ENCODE data around the gene NBDY.
"Not testable (repeated sequence)": the region's sequence is repeated elsewhere in the genome, so short reads cannot be mapped to it uniquely, and the experiment has no call there.

The NBDY gene, protein sequence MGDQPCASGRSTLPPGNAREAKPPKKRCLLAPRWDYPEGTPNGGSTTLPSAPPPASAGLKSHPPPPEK

GRCh38 chrX:56729152-56729850 lies at the start of gene NBDY:
NBDY (plus strand) TSS chrX:56729243; CDS start chrX:56729354, 111 bp downstream.
- DNase-seq, result no peak

DNA sequence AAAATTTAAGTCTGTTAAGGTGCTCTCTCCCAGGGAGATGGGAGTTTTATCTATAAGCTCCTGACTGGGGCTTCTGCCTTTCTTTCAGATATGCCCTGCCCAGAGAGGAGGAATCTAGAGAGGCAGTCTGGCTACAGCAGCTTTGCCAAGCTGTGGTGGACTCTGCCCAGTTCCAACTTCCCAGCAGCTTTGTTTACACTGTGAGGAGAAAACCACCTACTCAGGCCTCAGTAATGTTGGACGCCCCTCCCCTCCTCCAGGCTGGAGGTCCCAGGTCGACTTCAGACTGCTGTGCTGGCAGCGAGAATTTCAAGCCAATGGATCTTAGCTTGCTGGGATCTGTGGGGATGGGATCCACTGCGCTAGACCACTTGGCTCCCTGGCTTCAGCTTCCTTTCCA lies 24.5 kb upstream of the NBDY start:
- DNase-seq, result not testable (repeated sequence)

- DNase-seq, result no peak
Measured at GRCh38 chrX:56726605-56727004, 2.4 kb upstream of the NBDY start.

DNA sequence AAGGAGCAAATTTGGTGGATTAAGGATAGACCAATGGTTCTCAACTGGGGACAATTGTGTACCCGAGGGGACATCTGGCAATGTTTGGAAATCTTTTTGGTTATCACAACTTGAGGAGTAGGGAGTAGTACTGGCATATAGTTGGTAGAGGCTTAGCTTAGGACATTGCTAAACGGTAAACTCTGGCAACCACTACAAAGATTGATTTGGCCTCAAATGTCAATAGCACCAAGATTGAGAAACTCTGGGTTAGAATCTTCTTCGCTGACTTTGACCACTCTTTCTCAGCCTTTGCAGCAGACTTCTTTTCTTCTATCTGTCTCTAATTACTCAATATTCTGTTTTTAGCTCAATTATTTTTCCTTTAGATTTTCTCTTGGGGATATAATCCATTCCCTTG lies 1.5 kb upstream of the NBDY start:
- DNase-seq, result no peak

DNA sequence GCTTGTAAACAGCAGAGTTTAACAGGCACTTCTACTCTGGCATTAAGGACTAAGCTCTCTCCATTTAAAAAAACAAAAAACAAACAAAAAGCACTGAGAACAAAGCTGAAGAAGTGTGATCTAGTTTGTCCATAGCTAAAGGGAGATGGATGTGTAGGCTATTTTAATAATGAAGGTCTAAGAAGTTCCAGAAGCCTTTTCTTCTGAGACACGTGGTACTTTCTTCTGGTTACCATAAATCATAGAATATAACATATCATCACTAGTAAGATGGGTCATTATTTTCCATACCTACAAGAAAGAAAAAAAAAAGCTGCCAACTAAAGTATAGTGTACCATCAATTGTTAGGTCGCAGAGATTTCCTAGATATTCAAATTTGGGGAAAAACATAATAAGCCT lies 722 bp upstream of the NBDY start:
- no peak for DNase-seq

DNA sequence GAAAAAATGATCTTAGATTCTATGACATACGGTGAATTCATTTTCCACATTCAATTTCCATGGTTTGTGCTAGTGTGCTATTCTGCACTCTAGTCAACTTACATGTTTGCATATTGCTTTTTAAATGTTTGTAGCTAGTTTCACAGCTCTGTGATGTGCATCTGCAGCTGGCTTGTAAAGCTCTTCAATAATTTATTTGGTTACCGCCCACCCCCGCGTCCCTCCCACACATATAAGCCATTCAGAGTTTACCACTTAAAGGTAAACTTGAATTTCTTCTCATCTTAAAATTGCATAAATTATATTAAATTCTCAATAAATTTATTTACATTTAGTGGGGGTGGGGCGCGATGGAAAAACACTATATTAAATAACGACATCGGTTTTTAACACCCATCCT lies 291 bp upstream of the NBDY start:
- no peak for DNase-seq

GRCh38 chrX:56733459-56734046 lies 4.5 kb downstream of the NBDY start:
- no peak for DNase-seq

DNA sequence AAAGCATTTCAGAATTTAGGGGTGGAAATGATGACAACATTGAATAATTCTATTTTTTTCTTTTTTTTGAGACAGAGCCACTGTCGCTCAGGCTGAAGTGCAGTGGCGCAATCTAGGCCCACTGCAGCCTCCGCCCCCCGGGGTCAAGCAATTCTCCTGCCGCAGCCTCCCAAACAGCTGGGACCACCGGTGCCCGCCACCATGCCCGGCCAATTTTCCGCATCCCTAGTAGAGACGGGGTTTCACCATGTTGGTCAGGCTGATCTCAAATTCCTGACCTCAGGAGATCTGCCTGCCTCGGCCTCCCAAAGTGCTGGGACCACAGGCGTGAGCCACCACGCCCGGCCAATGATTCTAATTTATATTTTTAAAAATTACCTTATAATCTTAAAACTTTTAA lies 7.2 kb downstream of the NBDY start:
- no peak for DNase-seq

DNA sequence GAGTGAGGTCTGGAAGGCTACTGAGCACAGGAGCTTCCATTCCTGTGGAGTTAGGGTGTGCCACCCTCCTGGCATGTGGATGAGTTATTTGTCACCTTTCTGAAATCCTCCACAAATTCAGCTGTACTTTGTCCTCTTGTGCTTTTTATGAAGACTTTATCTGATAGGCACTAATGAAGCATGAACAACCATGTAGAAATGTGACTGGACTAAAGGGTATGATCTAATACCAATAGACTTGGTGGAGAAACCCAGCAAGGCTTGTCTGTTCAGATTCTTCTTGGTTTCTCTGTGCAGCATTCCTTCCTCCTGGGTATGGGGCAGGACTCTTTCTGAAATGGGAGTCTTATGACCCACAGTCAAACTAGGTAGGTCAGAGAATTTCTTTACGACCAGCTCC lies 9.6 kb downstream of the NBDY start:
- DNase-seq, result no peak

- no peak for DNase-seq
Measured at GRCh38 chrX:56744996-56745395, 16.0 kb downstream of the NBDY start.

DNA sequence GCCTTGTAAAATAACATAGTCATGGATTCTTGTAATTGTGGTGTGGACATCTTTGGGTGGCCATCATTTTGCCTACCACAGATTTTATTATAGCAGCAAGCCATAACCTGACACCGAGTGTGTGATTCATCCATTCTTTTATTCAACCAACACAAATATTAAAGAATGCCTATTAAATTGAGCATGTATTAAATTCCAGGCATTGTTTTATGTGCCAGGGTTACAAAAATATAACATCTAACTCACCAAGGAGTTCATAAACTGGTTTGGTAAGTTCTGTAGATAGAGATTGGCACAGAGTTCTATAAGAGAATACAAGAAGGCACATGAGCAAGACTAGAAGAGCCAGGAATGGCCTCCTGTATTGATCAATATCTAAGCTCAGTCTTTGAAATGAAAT lies 18.0 kb downstream of the NBDY start:
- DNase-seq, result no peak

DNA sequence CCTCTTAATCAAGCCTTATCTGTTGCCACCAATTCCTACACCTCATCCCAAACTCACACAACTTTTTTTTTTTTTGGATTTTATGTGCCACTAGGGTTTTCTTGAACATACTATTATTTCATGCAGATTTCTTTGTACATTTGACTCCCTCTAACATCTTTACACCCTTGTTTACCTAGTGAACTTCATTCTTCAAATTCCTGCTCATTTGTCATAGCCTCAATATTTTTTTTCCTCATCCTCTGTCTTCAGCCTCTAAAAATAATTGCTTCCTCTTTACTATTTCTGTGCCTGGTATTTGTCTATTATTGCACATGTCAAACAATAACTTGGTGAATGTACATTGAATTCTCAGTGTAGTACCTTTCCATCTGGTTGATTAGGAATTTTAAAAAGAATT lies 22.0 kb downstream of the NBDY start:
- no peak for DNase-seq

DNA sequence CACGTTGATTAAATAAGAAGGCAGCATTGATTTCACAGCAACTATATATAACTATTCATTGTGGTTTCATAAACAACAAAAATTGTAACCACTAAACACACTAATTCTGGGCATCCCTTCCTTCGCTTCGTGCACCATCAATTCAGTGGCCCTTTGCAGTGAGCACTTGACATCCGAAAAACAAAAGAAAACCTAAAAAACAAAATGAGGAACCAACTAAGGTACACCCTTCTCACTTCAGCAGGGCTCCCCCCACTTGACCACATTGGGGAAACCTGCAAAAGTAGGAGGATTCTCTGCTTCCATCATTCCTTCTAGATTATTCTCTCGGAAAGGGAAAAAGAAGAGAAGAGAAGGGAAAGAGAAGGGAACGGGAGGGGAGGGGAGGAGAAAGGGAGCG lies 28.3 kb downstream of the NBDY start:
- no peak for DNase-seq

DNA sequence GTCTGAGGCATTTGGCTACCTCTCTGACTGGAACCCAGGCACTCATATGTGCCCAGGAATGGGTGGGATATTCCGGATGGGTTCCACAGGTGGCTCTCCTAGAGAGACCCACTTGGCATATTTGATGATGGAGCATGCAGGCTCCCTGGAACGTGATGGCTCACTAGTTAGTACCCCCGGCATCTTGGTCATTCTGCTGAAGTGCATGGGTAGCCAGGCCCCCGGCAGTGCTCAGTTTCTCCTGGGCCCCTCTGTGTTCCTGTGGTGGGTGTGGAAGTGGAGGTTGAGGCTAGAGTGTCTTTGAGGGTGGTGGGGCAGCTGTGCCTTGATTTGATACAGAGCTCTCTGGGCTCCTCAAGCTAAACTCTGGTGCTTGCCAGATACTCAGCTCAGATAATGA lies 29.4 kb downstream of the NBDY start:
- no peak for DNase-seq

DNA sequence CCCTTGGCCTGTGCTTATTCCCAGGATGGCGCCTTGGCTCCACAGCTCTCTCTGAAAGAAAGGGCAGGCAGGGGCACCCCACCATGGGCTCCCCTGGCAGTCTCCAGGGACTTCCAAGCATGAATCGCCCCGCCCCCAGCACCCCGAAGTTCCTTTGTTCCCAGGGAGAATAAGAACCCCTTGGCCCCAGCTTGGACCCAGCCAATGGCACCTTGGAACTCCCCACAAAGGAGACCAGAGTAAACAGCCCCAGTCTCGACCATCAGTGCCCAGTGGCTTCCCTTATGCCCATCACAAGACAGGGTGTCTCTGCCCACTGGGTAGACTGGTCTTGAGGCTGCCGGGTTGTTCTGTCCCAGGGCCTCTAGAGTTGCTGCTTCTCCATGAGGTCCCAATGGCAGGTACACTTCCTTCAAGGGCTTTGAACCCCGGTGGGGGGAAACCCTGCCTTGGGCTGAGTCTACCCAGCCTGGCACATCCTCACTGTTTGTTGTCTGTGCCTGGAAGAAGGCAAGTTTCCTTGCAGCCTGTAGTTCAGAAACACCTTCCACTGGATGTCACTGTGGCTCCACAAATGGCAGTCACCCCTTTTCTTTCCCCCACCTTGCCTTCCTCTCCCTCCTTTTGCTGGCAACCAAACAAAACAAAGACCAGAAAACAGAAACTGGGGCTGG lies 30.8 kb downstream of the NBDY start:
- no peak for DNase-seq

DNA sequence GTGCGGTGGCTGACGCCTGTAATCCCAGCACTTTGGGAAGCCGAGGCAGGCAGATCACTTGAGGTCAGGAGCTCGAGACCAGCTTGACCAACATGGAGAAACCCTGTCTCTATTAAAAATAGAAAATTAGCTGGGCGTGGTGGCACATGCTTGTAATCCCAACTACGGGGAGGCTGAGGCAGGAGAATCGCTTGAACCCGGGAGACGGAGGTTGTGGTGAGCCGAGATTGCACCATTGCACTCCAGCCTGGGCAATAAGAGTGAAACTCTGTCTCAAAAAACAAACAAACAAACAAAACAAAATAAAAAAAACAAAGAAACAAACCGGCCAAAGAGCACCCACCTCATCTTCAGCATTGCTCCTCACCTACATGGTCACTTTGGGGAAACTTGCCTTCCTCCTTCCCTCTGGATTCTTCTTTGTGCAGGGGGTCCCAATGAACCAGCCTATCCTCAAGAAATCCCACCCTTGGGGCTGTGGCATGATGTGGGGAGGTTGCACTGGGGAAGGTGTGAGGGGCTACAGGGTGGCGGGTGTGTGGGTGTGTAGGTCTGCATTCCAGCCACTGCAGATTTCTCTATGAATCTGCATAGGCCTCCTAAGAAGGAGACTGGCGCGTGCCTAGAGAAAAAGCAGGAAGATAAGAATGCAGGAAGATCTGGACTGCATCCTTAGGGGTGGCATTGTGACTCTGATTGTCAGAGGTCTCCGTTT lies 31.5 kb downstream of the NBDY start:
- not testable (repeated sequence) for DNase-seq

GRCh38 chrX:56761167-56761566 lies 32.1 kb downstream of the NBDY start:
- DNase-seq, result no peak

GRCh38 chrX:56762220-56762619 lies 33.2 kb downstream of the NBDY start:
- DNase-seq, result no peak

DNA sequence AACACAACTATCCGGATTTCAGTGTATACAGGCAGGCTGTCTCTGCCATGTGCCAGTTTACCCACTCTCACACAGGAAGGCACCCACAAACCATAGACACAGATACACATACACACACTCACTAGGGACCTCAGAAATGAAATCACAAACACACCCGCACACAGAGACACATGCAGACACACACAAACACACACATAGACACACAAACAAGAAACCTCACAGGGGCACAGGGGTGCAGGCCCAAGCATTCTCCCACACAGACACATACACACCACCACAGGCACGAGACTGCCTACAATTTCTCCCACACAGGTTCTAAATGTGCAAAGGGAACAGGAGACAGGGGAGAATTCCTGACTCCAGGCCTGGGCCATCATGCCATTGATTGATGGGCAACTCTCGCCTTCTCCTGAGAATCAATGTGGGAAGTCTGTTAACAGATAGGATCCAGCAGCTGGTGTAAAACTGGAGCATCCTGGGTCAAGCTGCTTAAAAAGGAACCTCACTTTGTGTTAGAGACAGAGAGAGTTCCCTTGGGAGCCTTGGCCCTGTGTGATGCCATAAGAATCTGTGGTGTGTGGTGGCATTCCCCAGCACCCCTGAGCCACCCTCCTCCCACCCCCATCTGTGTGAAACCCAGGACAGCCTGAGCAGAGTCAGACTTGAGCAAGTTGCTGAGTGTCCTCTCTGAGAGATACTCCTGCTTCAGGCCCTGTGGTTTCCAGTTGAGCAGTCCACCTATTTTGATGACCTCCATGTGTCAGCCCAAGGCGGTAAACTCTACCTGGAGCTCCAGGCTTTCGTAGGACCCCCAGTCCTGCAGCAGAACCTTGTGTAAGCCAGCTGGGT lies 33.9 kb downstream of the NBDY start:
- DNase-seq, result no peak

DNA sequence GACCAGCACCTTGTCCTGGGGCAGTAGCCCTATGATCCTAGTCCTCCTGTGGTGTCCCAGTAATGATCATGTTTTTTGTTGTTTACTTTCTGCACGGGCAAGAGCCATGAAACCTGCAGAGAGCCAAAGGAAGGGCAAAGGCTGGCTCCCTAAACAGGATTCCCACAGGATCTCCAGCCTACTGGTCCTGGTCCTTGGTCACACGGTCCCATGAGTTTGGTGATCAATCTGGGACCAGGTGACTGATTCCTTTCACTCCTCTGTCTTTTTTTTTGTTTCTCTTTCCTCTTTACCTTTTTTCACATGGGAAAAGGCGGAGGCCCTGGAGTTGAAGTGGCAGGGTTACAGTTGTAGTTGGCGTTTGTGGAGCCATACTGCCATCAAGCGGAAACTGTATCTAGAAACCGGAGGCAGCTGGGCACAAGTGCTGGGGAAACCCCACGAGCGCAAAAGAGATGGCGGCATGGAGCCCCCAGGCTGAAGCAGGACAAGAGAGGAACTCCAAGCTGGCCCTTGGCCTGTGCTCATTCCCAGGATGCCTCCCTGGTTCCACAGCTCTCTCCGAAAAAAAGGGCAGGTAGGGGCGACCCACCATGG lies 34.6 kb downstream of the NBDY start:
- DNase-seq, result no peak

- no peak for DNase-seq
Measured at GRCh38 chrX:56764153-56764974, 35.3 kb downstream of the NBDY start.
